Stomach (tissue), 4 donors: ENCODE data around the gene AATK.

ENCODE experiments used
- CTCF ChIP-seq, 7 experiments: fragments of 450-650 bp in 4 of 7; fragments of 200-600 bp in 3 of 7; sonication (generic) in 3 of 7; IDR thresholded peaks; one replicate each; pipeline ENCODE4 v1.5.1; 2016 to 2019; ENCODE audit warnings: antibody characterized with exemption in 7 of 7, control low read depth in 2 of 7, mild to moderate bottlenecking in 1 of 7
- EP300 ChIP-seq: sonication (generic); formaldehyde crosslinking; IDR thresholded peaks from one replicate; pipeline ENCODE4 v1.6.1; 2017; ENCODE audit warnings: antibody characterized with exemption
- POLR2A ChIP-seq, 4 donors: fragments of 450-650 bp; IDR thresholded peaks; one replicate each; pipeline ENCODE4 v1.6.1; 2016; ENCODE audit warnings: antibody characterized with exemption in 4 of 4, control low read depth in 2 of 4, mild to moderate bottlenecking in 1 of 4, moderate library complexity in 1 of 4
- POLR2AphosphoS5 ChIP-seq, 3 donors: sonication (generic); formaldehyde crosslinking; IDR thresholded peaks; one replicate each; pipeline ENCODE4 v1.6.1; 2016; ENCODE audit warnings: antibody characterized with exemption in 3 of 3

- TF ChIP-seq POLR2A (IDR thresholded peaks at IDR 0.05), result no peak
- TF ChIP-seq CTCF (IDR thresholded peaks at IDR 0.05), result no peak
- no peak for TF ChIP-seq EP300
- TF ChIP-seq POLR2AphosphoS5 (IDR thresholded peaks at IDR 0.05), result no peak
Measured at GRCh38 chr17:81184555-81184954, 18.5 kb upstream of the AATK start.
